GM11168 (cell line): ENCODE results near the gene FXYD4.

ENCODE experiments used
- in situ Hi-C: fragments of 300-500 bp; cut with MboI; formaldehyde crosslinking; loops from one replicate; pipeline ENCODE4 v1.12.0; 2022; ENCODE audit warnings: low sequenced_read_pairs; ENCODE audit not compliant: unreplicated experiment

FXYD4 gene

GRCh38 chr10:43342279-43343125 lies 28.9 kb upstream of the FXYD4 start:
- in situ Hi-C loops = no loop called here

DNA sequence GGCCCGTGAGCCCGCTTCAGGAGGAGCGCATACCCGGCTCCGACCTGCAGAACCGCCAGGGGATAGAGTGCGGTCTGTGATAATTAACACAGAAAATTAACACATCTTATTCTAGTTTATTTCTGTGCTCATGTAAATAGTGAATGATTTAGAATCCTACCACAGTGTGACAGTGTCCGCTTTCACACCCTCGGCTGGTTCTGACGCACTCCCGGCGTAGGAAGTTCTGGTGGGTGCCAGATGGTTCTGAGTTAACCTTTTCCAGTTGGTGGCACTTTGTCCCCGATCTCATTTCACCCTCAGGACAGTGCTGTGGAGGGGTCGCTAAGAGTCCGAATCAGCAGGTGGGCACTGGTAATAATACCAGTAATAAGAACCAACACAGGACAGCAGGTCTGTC lies 28.3 kb upstream of the FXYD4 start:
- in situ Hi-C loops = no loop called here

GRCh38 chr10:43344051-43344450 lies 27.4 kb upstream of the FXYD4 start:
- in situ Hi-C loops = no loop called here

DNA sequence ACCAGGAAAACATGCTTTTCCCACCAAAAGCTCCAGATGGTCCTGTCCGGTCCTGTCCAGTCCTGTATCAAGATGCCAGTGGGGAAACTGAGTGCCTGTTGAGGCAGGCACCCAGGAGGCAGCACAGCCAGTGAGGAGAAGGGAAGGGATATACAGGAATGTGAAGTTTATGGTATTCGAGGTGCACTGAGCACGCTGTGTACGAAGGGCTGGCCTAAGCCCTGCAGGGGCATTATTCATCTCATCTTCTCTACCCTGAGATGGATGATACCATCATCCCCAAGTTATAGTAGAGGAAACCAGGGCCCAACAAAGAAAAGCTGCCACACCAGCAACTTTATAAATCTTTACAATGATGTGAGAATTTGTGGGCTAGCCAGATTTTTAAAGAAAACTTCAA lies 23.4 kb upstream of the FXYD4 start:
- in situ Hi-C loops = no loop called here

DNA sequence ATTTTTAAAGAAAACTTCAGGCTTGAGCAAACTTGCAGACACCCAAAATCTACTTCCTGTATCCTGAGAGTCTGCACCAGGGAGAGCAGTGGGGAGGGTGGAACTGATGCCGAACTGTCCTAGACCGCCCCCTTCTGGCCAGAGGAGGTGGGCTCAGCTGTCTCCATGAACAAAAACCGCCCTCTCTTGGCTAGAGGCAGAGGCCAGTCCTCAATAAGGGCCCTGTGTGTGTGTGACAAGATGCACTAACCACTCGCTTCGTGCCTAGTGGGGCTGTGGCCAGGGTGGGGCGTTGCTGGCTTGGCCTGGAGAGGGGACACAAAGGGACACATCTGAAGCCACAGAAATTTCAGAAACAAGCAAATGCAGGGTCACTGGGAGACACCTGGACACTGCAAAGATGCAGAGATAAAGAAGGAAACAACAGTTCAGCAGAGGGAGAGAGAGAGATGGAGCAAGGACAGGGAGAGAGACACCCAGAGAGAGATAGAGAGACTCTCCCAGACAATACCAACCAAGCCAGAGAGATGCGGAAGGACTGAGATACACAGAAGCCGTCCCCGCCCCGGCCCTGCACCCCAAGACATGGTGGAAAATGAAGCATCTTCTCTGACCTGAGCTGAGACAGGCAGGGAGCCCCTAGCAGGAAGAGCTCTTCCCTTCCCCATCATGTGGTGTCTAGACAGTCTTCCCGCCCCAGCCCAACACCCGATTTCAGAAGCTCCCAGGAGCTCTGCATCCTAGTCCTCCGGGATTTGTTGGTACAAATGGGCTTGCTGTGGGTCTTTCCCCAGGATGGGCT lies 22.7 kb upstream of the FXYD4 start:
- in situ Hi-C loops = no loop called here

- in situ Hi-C loops = no loop called here
Observed at GRCh38 chr10:43350156-43350555, 21.3 kb upstream of the FXYD4 start.

DNA sequence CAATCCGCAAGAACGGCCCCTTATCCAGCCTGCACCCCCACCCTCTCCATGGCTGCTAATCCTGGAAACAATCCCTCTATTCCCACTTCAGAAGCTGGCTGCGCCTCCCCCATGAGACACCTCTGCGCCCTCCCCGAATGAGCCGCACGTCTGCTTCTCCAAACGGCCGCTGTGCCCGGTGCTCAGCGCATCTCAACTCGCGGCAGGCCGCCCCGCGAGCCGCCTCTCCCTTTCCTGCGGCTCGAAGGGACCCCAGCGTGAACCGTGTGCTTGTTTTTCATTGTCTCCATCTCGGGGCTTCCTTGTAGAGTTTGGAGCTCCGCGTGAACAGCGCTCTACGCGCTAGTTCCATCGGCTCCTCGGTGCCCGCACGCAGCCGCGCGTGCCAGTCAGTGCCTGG lies 20.8 kb upstream of the FXYD4 start:
- in situ Hi-C loops = no loop called here

- in situ Hi-C loops = no loop called here
Observed at GRCh38 chr10:43351301-43351700, 20.1 kb upstream of the FXYD4 start.

GRCh38 chr10:43352951-43353350 lies 18.5 kb upstream of the FXYD4 start:
- in situ Hi-C loops = no loop called here

DNA sequence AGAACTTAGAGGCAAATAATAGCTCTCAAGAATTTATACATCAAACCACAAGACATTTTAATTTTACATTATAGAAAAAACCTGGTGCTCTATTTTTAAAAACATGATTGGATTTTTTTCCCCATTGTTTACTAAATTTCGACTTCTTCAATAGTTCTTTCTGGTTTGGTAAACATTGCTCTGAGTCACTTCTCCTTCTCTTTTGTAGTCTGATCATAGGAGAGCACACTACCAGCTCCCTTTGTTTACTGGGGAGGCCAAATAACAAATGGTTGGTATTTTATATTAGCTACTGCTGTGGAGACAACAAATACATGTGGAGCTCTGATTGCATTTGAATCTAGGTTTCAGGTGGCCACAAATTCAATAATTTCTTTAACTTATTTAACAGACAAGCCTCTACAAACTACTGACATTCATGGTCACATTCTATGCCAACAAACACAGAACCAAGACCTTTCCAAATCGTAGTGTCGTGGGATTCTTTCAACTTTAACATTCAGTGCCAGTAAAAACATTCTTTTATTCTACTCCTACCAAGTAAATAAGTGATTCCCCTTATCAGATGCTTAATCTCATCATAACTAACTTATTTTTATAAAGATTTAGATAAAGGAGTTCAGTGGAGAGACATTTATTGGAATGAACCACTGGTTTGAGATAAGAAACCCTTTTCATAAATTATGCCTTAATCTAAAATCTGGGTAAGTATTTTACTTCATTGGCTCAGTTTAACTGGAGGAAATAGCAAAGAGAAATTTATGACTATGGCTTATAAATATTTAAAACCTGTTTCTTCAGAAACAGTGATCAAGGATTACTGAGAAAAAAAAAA lies 17.7 kb upstream of the FXYD4 start:
- in situ Hi-C loops = no loop called here

GRCh38 chr10:43354330-43354635 lies 17.2 kb upstream of the FXYD4 start:
- in situ Hi-C loops = no loop called here

DNA sequence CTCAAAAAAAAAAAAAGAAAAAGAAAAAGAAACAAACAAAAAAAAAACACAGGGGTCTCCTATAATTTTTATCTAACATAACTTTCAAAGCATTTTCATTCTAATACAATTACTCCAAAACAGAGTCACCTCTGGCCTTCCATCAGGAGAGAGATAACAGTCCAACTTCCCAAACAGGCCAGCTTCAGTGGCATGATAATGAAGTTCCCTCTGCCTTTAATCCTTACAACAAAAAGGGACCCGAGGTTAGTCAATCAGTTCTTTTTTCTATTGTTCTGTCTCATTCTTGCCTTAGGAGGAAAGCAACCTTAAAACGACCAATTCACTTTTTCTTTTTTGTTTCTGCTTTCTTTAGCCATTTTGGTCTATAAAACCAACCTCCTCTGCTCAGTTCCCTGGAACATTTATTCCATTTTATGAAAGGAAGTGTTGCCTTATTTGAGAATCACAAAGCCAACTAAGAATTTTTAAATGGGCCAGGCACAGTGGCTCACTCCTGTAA lies 16.5 kb upstream of the FXYD4 start:
- in situ Hi-C loops = no loop called here

DNA sequence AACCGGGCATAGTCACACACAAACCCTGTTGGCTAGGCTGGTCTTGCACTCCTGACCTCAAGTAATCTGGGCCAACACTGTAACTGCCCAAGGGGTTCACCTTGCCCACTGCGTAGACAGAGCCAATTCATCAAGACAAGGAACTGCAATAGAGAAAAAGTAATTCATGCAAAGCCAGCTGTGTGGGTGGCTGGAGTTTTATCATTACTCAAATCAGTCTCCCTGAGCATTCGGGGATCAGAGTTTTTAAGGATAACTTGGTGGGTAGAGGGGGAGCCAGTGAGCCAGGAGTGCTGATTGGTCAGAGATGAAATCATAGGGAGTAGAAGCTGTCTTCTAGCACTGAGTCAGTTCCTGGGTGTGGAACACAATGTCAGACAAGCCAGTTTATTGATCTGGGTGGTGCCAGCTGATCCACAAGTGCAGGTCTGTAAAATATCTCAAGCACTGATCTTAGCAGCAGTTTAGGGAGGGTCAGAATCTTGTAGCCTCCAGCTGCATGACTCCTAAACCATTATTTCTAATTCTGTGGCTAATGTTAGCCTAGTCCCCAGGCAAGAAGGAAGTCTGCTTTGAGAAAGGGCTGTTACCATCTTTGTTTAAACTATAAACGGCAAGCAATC lies 15.6 kb upstream of the FXYD4 start:
- in situ Hi-C loops = no loop called here

GRCh38 chr10:43360086-43360485 lies 11.3 kb upstream of the FXYD4 start:
- in situ Hi-C loops = no loop called here

GRCh38 chr10:43361547-43362190 lies 9.8 kb upstream of the FXYD4 start:
- in situ Hi-C loops = no loop called here

DNA sequence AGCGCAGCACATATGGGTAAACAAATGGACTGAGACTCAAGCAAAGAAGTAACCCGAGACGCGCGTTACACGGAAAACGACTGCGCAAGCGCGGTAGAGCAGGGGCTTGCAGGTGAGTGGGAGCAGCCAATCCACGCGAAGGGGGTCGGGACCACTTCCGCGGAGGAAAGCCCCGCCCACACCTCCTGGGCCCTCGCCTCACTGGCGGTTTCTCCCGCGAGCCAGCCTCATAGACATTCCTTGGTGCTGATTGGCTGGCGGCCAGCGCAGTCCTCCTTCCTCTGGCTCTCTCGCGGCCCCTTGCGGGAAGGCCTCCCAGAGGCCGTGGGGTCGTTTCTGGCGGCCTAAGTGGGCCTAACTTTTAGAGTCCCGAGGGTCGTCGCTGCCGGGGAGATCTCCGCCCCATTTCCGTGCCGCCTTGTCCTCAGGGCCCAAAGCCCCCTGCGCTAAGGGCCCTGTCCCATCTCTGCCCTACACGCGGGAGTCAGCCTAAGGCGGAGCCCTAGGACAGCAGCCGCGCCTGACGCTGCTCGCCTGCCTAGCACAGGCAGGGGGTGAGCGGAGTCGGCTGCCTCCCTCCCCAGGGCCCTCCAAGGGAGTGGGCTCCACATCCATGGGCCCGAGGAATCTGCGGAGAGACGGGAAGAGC lies 9.1 kb upstream of the FXYD4 start:
- in situ Hi-C loops = no loop called here

GRCh38 chr10:43365001-43365400 lies 6.4 kb upstream of the FXYD4 start:
- in situ Hi-C loops = no loop called here

DNA sequence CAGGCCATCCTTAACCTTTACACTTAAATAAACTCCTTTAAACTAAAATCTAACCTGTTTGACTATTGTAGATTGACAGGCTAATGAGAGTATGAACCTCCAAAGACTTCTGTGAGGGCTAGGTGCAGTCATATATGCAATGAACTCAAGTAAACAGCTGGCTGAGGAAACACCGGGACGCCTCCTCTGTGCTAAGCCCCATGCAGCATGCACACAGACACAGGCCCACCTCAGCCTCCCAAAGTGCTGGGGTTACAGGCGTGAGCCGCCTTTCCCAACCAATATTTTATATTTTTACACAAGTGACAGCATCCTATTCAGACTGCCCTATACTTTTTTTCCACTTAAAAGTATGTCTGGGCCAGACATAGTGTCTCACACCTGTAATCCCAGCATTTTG lies 1.5 kb upstream of the FXYD4 start:
- in situ Hi-C loops = no loop called here

DNA sequence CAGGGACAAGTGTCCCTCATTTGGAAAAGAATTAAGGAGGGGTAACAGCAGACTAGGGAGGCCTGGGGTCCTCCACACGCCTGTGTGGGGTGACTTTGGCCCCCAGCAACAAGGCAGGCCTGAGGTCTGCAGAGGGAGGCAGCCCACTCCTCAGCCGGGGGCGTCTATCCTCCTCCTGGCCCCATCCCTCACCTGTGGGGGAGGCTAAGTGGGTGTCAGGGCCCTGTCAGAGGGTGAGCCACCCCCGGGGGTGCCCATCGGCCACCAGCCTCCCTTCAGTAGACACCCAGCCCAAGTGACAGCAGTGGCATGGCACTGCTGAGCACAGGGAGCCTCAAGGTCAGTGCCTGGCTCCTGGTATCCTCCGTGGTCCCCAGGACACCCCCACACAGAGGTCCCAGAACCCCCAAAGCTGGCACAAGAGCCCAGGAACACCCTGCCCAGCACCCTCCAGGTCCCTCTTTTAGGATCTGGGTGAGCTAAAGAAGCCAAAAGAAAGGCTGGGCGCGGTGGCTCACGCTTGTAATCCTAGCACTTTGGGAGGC lies 693 bp upstream of the FXYD4 start:
- in situ Hi-C loops = no loop called here
